Skeletal muscle cell (primary cell): ENCODE data around the gene NLGN1.
A peak's percentile ranks its signal among the peaks of the same experiment; 100 is the strongest.
"Not testable (repeated sequence)": the region's sequence is repeated elsewhere in the genome, so short reads cannot be mapped to it uniquely, and the experiment has no call there.

ENCODE experiments used
- DNase-seq: peaks from one replicate; pipeline ENCODE4 v3.0.0-alpha.2; 2010; ENCODE audit warnings: low read depth
- H3K4me3 ChIP-seq: 2 replicates; pipeline ENCODE4 v1.5.1; 2011; ENCODE audit warnings: low read depth, mild to moderate bottlenecking, control low read depth, low read length, moderate library complexity

The NLGN1 gene

DNA sequence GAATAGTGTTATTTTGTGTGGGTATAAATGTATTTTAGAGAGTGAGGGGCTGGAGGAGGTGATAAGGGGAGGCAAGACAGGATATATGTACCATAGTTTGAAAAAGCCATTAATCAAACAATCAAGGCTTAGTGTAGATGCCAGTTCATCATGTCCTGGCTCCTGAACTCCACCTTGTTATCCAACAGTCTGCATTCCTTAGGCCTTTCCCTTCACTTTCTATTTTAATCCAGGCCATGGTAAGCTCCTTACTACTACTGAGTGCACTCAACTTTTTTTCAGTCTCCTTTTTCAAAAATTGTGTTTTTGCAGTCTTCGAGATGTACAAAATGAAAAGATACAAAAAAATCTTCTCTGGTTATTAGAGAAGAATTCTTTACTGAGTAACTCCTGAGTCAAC lies 761.1 kb downstream of the NLGN1 start:
- no peak overlapping the region for H3K4me3 ChIP-seq
- DNase-seq = no peak

DNA sequence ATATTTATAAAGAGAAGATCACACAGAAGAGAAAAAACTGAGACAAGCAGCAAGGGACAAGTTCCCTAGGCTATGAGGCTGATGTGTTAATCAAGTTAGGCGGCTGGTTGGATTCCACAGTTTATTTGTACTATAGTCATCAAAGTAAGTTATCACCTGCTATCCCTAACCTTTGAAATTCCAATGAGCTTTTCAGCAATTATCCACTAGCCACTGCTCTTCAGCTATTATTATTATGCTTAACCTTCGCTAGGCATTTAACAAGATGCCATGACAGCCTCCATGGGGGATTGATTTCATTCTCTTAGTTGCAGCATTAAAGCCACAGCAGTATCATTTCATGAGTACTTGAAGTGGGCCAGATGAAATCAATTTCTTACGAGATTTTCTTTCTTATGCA lies 762.1 kb downstream of the NLGN1 start:
- no peak for DNase-seq

GRCh38 chr3:174162550-174162949 lies 765.0 kb downstream of the NLGN1 start:
- DNase-seq = peak; percentile 14
- H3K4me3 ChIP-seq = no peak overlapping the region

More for the DNA sequence above, 762.1 kb downstream of the NLGN1 start:
- no peak overlapping the region for H3K4me3 ChIP-seq

GRCh38 chr3:174168026-174168425 lies 770.5 kb downstream of the NLGN1 start:
- DNase-seq = no peak
- H3K4me3 ChIP-seq = no peak overlapping the region

GRCh38 chr3:174168538-174169254 lies 771.2 kb downstream of the NLGN1 start:
- H3K4me3 ChIP-seq = no peak overlapping the region
- no peak for DNase-seq

GRCh38 chr3:174169736-174170135 lies 772.2 kb downstream of the NLGN1 start:
- H3K4me3 ChIP-seq = no peak overlapping the region
- DNase-seq = no peak

DNA sequence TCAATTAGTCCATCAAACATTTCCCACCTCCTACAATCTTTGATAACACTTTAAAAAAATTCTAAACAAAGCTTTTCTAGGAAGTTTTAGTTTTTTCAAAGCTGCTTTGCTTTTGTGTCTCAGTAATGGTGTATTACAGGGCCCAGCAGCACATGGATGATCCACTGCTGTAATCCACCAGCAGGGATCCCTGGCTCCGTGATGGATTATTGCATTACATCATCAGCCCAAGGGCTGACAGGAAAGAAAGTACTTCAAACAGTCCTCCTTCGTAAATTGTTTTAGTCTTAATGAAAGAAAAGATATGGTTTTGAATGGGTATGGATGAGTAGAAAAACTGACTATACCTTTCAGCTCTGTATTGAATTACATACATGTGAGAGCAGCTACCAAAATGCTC lies 772.7 kb downstream of the NLGN1 start:
- no peak for DNase-seq

DNA sequence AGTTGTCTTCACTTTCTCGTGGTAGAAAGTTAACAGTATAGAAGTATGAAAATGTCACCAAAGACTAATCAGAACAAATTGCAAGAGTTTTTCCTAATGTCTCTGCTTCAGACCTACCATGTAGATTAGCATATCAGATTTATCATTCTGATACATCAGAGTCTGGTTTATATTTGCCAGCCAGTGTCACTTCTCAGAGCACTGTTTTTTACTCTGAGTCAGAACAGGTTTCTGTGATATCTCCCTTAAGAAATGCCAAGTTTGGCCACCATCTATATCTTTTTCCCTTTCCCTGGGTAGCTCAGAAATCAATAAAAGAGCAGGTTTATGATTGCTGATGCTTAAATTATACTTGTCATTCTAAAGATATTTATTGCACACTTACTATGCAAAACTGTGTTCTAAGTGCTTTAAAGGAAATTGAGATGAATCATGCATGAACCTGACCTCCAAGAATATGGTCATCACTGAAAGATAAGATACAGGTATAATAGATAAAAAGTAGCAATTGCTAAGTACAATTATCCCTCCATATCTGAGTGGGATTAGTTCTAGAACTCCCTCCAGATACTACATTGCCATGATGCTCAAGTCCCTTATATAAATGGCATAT lies 788.9 kb downstream of the NLGN1 start:
- H3K4me3 ChIP-seq = no peak overlapping the region
- DNase-seq = no peak

More for the DNA sequence above, 772.7 kb downstream of the NLGN1 start:
- no peak overlapping the region for H3K4me3 ChIP-seq

- no peak overlapping the region for H3K4me3 ChIP-seq
- DNase-seq = no peak
Observed at GRCh38 chr3:174191380-174191779, 793.8 kb downstream of the NLGN1 start.

GRCh38 chr3:174191895-174192294 lies 794.4 kb downstream of the NLGN1 start:
- H3K4me3 ChIP-seq = no peak overlapping the region
- no peak for DNase-seq

GRCh38 chr3:174192471-174192870 lies 794.9 kb downstream of the NLGN1 start:
- H3K4me3 ChIP-seq = no peak overlapping the region

GRCh38 chr3:174193604-174194003 lies 796.1 kb downstream of the NLGN1 start:
- no peak for DNase-seq
- H3K4me3 ChIP-seq = no peak overlapping the region

More at GRCh38 chr3:174192471-174192870, 794.9 kb downstream of the NLGN1 start:
- no peak for DNase-seq

DNA sequence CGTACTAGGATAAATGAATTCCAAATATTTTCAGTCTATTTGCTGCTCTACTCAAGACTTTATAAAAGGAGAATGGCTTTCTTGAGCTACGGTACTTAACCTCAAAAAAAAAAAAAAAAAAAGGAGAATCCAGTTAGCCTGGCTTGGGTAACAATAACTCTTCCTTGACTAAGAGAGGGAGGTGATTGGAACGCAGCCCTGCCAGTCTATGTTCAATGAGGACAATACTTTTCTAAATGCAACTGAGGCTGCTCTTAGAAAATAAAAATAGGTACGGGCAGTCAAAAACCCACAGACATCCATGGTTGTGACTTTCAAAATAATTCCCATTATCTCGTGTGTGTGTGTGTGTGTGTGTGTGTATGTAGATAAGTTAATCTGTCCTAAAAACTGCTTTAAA lies 799.9 kb downstream of the NLGN1 start:
- no peak for DNase-seq
- no peak overlapping the region for H3K4me3 ChIP-seq

- DNase-seq = peak; percentile 45
- H3K4me3 ChIP-seq = no peak overlapping the region
Observed at GRCh38 chr3:174198199-174198598, 800.7 kb downstream of the NLGN1 start.

DNA sequence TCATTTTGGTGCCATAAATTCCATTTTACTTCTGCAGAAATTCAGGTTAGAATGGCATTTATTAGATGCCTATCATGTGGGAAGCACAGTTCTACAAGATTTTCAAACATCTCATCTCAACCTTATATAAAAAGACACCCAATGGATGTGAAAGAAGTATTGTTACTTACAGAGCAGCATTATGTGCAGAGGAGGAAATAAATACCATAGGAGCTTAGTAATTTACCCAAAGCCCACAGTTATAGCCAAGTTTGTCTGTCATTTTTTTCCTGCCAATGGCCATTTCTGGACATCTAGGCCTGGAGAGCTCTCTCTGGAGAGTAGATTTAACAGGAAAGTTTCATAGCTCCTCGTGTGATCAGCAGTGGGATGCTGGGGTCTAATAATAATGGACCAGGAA lies 802.2 kb downstream of the NLGN1 start:
- no peak for DNase-seq

DNA sequence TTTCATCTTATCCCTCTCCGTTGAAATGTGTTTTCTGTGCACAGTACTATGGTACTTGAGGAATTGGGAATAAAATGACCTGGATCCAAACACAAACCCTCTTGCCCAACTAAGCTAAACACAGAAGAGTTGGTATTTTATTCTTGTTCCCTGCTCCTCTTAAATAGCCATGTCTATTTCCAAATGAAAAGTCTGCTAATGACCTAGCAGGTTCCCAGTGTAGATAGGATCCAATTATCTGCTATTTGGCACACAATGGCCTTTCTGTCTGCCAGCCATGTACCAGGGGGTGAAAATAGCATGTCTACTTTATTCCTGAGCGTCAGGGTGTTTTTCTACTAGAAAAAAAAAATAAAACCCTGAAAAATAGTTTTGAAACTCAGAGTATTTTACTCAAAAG lies 804.6 kb downstream of the NLGN1 start:
- no peak for DNase-seq
- H3K4me3 ChIP-seq = no peak overlapping the region

More for the DNA sequence above, 802.2 kb downstream of the NLGN1 start:
- no peak overlapping the region for H3K4me3 ChIP-seq

DNA sequence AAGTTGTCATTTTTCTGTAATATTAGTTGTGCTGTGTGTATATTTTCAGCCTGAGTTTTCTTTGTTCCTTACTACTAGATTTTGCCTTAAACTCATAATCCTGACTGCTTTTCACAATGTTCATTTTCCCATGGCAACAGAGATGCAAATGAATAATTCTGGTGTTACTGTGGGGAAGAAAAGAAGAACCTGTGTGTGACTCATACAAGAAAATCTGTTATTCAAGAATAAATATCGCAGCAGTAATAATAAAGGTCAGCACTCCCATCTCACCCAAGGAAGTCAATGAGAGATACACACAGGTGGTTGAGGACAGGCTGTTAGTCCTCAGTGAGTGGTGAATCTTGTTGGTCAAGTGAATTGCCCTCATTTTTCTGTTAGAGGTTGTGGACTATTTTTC lies 805.0 kb downstream of the NLGN1 start:
- H3K4me3 ChIP-seq = no peak overlapping the region
- no peak for DNase-seq

GRCh38 chr3:174204765-174205164 lies 807.2 kb downstream of the NLGN1 start:
- no peak for DNase-seq
- no peak overlapping the region for H3K4me3 ChIP-seq

- no peak overlapping the region for H3K4me3 ChIP-seq
- no peak for DNase-seq
Observed at GRCh38 chr3:174206607-174207192, 809.2 kb downstream of the NLGN1 start.

DNA sequence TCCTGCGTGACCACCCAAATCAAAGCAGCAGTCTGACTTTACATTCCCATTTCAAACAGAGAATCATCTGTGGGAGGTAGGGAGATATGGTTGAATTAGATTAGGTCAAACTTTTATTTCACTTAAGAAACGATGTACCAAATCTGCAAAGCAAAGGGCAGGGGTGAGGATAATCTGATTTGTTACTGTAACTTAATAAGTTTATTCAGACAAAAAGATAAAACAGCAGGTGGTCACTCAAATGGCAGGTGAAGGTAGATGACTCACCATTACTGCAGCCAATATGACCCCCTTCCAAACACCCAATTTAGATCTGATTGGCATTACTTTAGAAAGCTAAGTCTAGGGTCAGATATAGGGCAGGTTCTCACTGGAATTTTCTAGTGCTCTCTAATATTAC lies 810.6 kb downstream of the NLGN1 start:
- DNase-seq = no peak
- no peak overlapping the region for H3K4me3 ChIP-seq

DNA sequence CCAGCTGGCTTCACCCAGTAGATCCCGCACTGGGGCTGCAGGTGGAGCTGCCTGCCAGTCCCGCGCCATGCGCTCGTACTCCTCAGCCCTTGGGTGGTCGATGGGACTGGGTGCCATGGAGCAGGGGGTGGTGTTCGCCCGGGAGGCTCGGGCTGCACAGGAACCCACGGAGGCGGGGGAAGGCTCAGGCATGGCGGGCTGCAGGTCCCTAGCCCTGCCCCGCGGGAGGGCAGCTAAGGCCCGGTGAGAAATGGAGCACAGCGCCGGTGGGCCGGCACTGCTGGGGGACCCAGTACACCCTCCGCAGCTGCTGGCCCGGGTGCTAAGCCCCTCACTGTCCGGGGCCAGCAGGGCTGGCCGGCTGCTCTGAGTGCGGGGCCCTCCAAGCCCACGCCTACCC lies 814.4 kb downstream of the NLGN1 start:
- DNase-seq, H3K4me3 ChIP-seq: not testable (repeated sequence)
